ENCODE results near the gene CLDN18.

CLDN18 gene

DNA sequence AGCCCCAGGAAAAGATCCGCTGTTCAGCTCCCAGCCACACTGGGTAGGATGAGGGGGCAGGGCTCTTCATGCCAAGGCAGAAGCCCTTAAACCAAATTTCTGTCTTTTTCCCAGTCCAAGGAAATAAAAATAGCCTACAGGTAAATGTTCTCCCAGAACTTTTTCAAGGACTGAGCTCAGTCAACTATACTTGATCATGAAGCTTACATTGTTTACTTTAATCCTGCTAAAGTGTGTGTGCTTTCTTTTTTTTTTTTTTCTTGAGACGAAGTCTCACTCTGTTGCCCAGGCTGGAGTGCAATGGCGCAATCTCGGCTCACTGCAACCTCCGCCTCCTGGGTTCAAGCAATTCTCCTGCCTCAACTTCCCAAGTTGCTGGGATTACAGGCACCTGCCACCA, 17.9 kb downstream of the CLDN18 start:
- no peak for DNase-seq

DNA sequence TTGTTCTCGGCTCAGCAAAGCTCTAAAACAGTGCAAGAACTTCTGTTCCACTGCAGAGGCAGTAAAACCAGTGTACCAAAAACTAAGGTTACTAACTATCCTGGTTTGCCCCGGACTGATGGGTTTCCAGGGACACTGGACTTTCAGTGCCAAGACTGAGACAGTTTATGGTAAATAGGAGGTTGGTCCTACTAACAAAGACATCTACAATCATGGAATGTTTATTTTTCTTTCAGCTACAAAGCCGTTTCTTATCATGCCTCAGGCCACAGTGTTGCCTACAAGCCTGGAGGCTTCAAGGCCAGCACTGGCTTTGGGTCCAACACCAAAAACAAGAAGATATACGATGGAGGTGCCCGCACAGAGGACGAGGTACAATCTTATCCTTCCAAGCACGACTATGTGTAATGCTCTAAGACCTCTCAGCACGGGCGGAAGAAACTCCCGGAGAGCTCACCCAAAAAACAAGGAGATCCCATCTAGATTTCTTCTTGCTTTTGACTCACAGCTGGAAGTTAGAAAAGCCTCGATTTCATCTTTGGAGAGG, 20.8 kb downstream of the CLDN18 start:
- no peak for DNase-seq

DNA sequence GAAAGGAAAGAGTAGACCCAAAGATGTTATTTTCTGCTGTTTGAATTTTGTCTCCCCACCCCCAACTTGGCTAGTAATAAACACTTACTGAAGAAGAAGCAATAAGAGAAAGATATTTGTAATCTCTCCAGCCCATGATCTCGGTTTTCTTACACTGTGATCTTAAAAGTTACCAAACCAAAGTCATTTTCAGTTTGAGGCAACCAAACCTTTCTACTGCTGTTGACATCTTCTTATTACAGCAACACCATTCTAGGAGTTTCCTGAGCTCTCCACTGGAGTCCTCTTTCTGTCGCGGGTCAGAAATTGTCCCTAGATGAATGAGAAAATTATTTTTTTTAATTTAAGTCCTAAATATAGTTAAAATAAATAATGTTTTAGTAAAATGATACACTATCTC, 21.6 kb downstream of the CLDN18 start:
- no peak for DNase-seq

DNA sequence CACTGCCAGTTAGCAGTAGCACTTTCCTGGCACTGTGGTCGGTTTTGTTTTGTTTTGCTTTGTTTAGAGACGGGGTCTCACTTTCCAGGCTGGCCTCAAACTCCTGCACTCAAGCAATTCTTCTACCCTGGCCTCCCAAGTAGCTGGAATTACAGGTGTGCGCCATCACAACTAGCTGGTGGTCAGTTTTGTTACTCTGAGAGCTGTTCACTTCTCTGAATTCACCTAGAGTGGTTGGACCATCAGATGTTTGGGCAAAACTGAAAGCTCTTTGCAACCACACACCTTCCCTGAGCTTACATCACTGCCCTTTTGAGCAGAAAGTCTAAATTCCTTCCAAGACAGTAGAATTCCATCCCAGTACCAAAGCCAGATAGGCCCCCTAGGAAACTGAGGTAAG, 22.6 kb downstream of the CLDN18 start:
- no peak for DNase-seq

DNA sequence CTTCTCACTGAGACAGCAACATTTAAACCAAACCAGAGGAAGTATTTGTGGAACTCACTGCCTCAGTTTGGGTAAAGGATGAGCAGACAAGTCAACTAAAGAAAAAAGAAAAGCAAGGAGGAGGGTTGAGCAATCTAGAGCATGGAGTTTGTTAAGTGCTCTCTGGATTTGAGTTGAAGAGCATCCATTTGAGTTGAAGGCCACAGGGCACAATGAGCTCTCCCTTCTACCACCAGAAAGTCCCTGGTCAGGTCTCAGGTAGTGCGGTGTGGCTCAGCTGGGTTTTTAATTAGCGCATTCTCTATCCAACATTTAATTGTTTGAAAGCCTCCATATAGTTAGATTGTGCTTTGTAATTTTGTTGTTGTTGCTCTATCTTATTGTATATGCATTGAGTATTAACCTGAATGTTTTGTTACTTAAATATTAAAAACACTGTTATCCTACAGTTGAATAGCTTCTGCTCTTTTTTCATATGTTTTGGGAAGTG, 23.3 kb downstream of the CLDN18 start:
- no peak for DNase-seq

DNA sequence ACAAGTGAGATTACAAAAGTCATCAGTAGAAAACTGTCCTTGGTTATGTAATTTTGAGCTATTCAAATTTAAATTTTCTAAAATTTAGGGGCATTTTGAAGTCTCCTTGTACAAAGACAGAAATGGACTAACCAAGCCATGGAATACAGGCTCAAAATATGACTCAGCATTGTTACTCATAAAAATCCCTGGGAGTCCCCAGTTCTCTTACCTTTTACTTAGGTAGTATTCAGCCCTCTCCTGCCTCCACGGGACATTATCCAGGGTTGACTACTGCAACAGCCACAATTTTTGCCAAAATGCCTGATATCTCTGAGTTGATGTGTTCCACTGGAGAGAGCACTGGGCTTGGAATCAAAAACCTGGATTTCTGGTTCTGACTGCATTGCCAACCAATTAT, 25.0 kb downstream of the CLDN18 start:
- no peak for DNase-seq

DNA sequence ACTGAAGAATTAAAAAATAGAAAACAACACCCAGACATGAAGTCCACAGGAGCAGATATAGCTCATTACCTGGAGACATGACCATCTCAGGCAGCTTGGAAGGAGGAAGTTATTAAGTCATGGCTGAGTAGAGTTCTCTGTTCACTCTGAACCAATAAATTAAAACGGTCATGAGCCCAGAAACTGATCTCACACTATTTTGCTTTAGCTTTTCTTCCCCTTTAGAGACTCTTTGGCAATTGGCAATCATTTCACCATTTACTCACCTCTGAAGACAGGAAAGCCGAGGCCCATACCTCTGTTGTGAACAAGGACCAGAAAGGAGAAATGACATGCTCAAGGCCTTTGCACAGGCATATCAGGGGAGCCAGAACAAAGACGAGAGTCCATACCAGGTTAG, 26.6 kb downstream of the CLDN18 start:
- no peak for DNase-seq

DNA sequence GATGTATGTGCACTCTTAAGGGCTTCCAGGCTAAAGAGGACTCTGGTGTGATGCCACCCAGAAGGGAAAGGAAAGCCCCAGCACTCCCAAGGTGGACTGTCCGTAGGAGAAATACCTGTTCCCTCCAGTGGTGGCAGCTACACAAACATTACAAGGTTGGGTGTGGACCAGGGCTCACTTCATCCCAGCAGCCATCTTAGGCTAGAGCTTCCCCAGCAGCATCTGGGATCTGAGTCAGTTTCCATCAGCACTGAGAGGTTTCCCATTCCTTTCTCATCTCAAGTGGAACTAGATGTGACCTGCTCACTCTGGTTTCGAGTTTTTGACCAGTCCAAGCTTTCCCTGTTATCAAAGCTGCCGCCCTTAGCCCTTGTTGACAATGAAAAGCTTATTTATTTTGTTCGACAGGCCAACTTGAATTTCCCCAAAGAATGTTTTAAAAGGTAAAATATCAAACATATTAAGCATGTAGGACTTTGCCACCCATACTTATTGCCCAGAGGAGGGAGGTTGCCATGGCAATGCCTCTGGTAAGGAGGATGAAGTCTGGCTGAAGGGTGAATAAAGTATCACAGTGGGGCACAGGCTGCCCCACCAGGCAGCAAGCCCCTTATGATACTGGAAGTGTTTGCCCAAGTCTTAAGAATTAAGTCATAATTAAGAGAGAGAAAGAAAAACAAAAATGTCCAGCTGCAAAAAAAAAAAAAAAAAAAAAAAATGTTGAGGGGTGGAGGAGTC, 28.9 kb downstream of the CLDN18 start:
- no peak for DNase-seq

DNA sequence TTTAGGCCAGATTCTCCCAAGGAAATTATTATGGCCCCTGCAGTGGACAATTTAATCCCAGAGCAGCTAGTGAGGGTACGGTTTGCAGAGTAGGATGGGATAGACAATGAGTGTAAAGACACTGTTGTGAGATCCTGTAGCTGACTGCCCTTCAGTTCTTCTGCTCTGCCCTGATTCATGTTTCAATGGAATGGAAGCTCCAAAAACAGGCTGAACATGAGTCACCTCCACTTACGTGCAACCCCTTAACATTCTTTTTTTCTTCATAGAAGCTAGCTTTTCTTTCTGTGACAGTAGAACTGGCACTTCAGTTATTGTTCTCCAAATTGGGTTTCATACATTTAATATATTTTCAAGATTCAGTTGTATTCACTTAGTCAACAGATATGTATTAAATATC, 32.1 kb downstream of the CLDN18 start:
- no peak for DNase-seq

DNA sequence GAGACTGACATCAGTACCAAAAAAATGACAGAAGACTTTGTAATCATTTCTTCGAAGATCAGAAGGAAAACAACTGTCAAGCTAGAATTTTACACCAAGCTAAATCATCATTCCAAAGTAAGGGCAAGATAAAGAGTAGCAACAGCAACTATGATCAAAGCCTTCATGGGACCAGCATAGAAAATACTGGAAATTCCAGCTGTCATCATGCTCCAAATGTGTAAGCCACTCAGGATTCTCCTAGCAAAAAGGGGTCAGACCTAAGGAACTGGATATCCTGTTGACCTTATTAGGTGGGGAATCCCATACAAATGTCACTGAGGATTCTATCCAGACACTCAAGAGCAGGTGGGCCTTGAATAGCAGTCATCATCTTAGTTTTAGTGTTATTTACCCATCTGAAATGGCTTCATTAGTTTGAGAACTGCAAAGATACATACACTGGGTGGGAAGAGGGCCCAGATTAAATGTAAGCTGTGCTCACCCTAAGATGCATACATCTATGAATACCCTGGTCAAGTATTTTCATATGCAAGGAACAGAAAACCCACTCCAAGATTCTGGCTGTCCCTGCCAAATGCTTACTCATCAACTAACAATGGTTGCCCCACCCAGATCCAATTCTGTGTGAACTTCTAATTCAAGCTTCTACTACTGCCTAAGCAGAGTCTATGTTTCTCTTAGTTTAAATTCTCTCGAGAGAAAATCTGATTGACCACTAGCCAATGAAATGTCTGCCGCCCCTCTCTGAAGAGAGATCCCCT, 33.5 kb downstream of the CLDN18 start:
- no peak for DNase-seq

DNA sequence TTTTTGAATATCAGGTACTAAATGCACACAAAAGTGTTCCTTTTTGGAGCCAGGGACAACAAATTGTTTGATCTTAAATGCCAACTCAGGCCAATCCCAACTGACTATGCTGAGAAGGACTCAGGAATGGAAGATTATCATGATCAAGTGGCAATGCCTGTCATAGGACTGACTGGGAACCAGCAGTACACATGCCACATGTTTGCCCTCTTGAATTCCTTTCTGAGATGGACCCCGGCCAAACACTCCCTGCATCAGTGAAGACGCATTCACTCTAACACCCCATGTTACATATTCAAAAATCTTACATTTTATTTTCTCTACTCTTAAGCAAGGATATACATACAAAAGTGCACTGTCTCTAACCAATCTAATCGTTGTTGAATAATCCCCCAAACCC, 36.1 kb downstream of the CLDN18 start:
- DNase-seq = no peak

DNA sequence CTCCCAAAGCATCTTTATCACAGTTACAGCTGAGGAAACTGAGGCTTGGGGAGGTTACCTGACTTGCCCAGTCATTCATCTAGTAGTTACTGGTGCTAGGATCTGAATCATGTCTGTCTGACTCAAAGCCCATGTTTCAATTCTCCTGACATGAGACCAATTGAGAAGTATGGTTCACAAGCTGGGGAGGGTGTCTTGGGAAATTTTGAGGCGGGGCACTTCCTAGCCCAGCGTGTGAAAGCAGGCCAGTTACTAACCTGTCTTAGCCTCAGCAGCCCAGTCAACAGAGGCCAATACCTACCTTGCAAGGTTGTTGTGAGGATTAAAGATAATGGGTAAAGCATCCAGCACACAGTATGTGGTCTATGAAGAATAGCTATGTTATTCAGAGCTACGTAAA, 37.0 kb downstream of the CLDN18 start:
- DNase-seq = no peak

DNA sequence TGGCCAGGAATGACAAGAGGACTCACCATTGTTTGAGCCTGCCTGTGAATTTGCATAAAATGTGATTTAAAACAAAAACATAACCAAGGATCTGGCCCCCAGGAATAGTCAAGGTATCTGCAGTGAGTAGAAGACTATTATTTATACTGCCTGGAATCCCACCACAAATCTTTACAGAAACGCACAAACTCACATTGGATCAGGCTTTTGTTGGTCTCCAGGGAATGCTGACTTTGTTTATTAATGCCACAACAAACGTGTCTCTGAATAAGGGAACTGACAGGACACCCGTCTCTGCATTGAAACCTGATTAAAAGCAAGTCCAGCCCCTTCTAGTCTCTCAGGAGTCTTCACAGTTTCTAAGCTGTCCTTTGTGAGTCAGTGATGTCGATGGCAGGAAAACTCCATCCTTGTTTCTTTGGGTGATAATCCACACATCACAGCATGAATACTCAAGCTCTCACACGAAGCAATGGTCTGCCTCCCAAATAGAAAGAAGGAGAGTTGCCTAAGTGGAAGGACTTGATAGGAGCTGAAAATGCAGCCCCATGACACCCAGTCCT, 37.7 kb downstream of the CLDN18 start:
- peak; percentile 12 to 53 for DNase-seq

DNA sequence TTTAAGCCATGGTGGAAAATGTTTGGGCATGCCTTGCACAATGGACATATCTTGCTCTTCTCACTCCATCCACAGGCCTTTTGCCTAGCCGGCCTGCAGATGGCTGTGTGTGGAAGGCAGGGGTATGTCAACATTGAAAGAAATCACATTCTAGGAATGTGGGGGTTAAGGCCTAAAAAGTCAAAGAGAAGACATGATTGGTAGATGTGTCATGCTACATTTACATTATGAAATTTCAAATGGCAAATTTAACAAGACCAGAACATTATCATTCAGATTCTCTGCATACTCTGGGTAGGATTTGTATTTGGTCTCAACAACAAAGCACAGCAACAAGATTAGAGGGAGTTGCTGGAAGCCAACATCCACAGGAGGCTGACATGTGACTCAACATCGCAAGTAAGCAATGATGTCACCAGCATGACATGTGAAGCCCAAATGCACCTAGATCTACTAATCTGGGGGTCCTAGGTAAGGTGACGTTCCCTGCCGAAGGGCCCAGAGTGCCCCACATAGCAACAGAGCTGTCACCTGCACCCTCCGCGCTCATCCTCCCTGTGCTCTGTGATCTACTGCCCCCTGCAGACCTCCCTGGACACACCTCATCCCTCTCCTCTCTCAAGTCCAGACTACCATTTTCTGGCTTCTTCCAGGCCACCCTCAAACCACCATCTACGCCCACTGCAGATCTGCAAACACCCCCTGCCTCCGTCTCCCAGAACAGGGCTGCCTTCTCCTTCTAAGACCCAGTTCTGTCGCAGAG, 39.4 kb downstream of the CLDN18 start:
- no peak for DNase-seq

DNA sequence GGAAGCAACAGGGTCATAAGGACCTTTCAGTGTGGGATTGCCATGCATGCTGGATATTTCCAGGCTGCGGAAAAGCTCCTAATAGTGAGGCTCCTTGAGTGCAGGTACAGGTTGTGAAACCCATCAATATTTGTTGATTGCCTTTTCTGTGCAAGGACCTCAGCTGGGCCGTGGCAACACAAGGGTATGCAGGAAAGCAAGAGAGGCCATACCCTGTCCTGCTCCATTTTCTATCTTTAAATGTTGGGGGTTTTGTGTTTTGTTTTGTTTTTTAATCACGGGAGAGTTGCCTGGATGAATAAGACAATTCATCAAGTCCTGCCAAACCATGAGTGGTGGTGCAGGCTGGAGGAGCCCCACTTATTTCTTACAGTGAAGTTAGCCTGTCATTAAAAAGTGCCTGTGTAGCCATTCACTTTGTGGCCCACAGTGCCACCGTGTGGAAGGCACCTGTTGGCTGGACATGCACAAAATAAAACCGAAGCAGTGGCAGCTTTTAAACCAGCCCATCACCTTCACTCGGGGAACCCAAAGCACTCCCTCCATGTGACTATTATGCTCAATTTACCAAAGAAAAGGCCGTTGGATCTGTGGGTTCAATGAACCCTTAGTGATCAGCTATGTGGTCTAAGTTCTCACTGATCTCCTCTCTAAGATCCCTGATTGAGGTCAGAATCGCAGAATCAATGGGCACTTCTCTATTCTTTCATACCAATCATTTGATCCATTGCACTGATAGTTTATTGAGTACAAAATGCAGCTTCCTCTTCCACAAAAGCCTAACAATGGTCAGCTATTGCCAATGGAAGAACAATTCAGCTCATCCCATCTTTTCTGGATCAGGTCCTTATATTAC, 42.2 kb downstream of the CLDN18 start:
- peak; percentile 51 to 67 for DNase-seq

DNA sequence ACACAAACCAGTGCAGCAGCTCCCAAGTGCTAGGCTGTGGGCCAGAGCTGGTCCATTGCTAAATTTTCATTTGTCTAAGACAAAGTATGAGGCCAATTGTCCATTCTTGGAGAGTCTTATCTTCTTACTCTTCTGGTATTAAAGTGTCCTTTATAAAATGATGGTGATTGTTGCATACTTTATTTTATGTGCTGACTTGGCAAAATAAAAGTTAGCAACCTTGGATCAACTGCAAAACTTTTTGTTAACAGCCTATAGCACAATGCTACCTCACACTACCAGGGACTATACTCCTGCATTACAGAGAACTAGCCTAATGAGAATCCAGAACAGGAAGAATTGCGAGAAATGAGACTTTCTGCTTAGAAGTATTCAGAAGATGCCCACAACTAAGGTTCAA, 44.1 kb downstream of the CLDN18 start:
- DNase-seq = no peak

DNA sequence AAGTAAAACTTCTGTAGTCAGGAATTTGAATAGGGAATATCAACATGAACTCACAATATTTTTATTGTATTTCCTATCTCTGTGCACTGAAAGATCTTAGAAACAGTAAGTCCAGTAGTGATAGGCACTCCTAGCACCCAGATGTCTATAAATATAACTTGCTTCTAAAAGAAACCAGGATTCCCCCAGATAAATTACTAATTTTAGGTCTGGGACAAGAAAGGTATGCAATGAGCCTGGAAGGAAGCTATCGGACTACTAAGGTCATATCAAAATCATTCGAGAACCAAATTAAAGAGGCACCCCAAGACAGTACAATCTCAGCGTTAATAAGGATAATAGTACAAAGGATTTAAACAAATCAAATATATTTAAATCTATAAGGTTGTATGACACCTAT, 47.4 kb downstream of the CLDN18 start:
- no peak for DNase-seq

DNA sequence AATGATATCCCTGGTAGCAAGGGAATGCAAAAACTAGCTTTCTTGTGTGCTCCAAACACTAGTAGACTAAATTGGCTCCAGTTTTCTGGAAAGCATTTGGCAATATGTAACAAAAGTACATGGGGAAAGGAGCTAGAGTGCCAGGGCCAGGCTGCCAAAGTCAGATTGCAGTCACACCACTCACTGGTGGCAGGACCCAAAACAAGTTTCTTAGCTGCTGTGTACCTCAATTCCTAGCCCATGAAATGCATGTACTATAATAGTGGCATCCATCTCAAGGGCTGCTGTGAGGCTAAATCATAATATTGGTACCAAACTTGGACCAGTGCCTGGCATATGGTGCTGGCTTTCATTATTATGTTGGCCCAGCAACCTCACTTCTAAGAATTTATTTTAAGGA, 49.3 kb downstream of the CLDN18 start:
- DNase-seq = no peak

DNA sequence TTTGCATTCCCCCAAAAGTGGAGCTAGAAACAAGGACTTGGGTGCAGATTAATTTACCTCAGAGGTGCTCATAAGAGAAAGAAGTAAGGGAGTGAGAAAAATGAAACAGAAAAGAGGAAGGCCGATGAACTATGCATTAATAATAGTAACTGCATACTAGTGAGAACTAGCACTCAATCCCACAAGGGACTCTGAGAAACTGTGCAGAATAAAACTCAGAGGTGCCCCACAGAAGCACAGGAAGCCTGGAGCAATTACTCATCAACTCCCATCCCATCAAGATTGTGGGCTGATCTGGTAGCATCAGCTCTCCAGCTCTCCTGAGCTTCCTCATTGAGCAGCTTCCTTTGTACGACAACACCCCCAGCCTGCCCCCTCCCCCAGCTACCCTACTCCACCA, 50.8 kb downstream of the CLDN18 start:
- DNase-seq = no peak

DNA sequence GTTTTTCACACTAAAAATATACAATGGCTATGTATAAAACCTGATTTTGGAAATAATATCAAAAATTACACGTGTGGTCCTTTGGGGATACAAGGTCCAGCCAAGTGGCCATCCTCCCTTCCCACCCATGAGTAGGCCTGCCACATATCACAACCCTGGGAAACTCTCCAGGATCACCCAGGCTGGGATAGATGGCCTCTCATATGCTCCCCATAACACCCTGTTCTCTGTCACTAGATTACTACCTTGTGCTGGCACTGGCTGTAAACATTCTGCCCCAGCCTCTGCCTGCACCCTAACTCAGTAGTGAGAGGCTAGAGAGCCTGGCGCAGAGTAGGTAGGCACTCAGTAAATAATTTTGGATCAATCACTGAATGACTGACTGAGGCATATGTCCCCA, 52.1 kb downstream of the CLDN18 start:
- no peak for DNase-seq

DNA sequence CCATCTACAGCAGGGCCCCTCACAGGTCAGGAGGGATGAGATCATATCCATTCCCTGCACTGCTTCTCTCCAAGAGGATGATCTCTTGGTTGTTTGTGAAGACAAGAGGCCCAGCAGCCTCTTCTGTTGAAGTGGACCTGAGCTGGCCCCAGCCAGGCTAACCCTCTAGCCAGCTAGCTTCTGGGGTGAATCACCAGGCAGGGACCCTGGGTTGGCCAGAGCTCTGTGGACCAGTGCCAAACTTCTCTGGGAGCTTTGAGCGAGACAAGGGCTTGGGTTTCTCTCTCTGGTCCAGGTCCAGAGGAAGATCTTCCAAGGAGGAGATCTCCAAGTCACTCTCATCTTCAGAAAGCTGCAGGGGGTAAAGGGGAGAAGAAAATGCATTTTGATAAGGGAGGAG, 52.7 kb downstream of the CLDN18 start:
- DNase-seq = no peak

DNA sequence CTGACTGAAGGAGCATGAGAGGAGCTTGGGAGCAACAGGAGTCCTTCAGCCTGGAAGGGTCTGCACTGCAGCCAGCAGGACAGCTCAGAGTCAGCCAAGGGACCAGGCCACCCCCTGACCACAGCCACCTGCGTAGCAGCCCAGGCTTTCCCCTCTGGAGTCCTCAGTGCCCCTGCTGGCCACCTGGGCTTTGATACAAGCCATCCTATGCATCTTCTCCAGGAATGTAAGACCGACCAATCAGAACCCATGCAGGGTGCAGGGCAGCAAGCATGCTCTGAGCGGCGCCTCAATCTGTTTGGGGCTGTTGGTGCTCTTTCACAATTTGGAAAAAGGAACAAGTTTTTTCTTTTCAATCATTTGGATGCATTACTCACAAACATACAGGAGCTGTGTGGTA, 53.5 kb downstream of the CLDN18 start:
- DNase-seq = no peak
